CD4-positive, alpha-beta T cell treated with Interleukin-10 for 1 hour (primary cell): ENCODE measurements around the gene CCZ1B.
"Not testable (repeated sequence)": the region's sequence is repeated elsewhere in the genome, so short reads cannot be mapped to it uniquely, and the experiment has no call there.

Experiments used
- DNase-seq: peaks from one replicate; pipeline ENCODE4 v3.0.0-alpha.2; 2020

Gene CCZ1B

DNA sequence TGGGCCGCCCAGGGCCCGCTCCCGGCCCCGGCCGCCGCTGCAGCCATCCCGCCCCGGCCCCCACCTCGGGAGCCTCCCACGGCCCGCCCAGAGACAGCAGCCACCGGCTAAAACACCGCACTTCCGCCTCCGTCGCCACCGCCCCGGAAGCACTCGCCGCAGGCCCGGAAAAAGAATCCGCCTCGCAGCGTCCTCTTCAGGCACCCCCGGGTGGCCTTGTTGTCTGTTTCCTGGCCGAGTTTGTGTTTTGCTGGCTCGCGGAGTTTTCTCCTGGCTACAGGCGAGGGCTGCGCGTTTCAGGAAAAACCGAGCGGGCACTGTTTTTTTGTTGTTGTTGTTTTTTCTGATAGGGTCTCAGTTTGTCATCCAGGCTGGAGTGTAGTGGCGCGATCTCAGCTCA lies at the start of gene CCZ1B:
Gene CCZ1B (minus strand): TSS at position 125 of the 400 bp plus-strand sequence. CDS start 78 bp downstream, at position 47.
- DNase-seq: peak; percentile 87

DNA sequence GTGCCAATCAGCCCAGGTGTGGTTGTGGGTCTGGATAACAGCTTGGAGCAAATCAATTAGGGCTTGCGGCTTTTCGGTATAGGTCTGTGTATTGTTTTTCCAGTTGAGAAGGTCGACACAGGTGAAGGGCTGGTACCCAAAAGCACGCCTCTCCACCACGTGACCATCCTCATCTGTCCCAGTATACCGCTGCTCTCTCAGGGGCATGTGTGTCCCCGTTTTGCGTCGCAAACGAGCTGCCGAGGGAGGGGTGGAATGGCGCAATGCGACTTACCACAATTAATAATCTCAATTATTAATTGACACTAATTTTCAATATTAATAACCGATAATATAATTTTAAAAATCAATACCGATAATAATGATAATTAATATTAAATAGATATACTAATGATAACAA lies 48.9 kb upstream of the CCZ1B start:
- DNase-seq: not testable (repeated sequence)

GRCh38 chr7:6872246-6872945 lies 46.3 kb upstream of the CCZ1B start:
- DNase-seq: not testable (repeated sequence)

- not testable (repeated sequence) for DNase-seq
Observed at GRCh38 chr7:6871421-6872144, 45.5 kb upstream of the CCZ1B start.

DNA sequence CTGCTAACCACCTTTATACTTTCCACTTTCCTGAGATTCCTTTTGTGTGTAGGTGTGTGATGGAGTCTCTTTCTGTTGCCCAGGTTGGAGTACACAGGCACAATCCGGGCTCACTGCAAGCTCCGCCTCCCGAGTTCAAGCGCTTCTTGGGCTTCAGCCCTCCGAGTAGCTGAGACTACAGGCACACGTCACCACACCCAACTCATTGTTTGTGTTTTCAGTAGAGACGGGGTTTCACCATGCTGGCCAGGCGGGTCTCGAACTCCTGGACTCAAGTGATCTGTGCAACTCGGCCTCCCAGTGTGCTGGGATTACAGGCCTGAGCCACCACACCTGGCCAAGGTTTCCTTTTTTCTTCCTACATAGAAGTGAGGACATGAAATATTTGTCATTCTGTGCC lies 38.7 kb upstream of the CCZ1B start:
- not testable (repeated sequence) for DNase-seq

DNA sequence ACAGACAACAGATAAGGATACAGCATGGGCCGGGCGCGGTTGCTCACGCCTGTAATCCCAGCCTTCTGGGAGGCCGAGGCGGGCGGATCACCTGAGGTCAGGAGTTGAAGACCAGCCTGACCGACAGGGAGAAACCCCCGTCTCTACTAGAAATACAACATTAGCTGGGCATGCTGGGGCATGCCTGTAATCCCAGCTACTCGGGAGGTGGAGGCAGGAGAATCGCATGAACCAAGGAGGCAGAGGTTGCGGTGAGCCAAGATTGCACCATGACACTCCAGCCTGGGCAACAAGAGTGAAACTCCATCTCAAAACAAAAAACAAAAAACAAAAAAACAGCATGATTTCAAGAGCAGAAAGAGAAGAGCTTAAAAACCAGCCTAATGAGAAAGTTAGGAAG lies 38.1 kb upstream of the CCZ1B start:
- not testable (repeated sequence) for DNase-seq

- DNase-seq: not testable (repeated sequence)
Observed at GRCh38 chr7:6862876-6863275, 36.8 kb upstream of the CCZ1B start.

GRCh38 chr7:6857721-6858314 lies 31.7 kb upstream of the CCZ1B start:
- peak; percentile 82 for DNase-seq

DNA sequence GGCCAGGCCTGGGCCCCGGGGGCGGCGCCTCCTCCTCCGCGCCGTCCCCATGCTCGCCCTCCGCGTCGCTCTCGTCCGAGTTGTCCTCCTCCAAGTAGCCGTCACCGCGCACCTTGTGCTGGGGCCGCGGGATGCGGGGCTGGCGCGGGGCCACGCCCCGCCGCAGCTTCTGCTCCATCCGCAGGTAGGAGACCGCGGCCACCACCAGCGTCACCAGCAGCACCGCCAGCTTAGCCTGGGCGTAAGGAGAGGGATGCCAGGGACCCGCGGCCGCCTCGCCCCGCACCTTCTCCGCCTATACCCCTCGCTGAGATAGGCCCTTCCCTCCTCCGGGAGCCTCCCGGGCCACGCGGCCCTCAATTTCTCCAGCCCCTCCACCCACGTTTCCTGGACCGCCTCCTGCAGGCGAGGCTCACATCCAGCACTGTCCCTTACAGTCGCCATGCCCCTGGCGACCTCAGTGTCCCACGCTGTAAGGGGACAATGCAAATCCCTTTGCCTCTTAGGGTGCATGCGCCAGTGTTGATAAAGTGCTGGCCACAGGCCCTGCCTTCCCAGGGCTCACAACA lies 29.6 kb upstream of the CCZ1B start:
- DNase-seq: not testable (repeated sequence)

DNA sequence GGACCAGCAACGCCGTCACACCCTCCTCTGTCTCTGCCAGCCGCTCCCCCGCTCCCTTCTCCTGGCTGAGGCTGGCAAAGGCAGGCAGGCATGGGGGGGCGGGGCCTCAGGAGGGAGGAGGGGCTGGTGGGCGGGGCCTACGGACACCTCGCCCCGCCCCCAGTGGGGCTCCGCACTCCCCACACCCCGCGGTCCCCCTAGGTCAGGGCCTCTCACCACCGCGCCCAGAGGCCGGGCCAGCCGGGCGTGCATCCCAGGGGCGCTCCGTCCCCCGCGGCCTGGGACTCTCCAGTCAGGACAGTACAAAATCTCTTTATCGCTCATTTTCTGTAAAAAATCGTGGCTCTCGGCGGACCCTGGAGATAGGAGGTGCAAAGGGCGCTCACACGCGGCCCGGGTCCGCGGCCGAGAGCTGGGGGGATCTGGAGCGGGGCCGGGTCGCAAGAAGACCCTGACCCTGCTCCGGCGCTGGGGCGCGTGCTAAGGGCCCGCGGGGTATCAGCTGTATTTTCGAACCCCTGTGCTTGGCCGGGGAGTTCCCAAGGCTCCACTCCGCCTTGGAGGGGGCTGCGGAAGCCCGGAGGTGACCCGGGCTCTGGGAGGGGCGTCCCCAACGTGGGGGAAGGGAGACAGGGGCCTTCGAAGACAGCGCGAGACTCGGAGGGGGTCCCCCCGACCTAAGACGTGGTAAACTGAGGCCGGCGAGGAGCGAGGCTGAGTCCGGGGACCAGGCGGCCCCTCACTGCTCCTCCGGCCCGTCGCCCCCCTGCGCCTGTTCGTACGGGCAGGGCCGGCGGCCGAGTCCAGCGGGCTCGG lies 28.9 kb upstream of the CCZ1B start:
- DNase-seq: peak; percentile 15

GRCh38 chr7:6853681-6854080 lies 27.6 kb upstream of the CCZ1B start:
- DNase-seq: not testable (repeated sequence)

GRCh38 chr7:6849127-6849526 lies 23.1 kb upstream of the CCZ1B start:
- DNase-seq: not testable (repeated sequence)

DNA sequence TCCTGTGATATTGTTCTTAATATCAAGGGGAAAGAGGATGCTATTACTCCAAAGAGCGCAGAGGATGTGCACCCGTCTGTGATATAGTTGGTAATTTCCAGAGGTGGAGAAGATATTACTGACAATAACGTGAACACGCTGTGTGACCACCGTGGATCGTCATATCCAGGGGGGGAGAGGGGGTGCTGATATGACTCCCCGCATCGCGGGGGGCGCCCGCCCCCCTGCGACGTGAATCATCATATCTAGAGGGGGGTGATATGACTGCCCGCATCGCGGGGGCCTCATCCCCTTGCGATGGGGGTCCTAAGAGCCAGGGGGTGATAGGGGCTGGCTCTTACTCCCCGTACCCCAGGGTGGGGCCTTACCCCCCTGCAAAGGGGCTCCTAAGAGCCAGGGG lies 21.7 kb upstream of the CCZ1B start:
- DNase-seq: not testable (repeated sequence)

GRCh38 chr7:6845971-6846449 lies 19.9 kb upstream of the CCZ1B start:
- DNase-seq: not testable (repeated sequence)

GRCh38 chr7:6843654-6844053 lies 17.6 kb upstream of the CCZ1B start:
- DNase-seq: not testable (repeated sequence)

GRCh38 chr7:6843092-6843491 lies 17.0 kb upstream of the CCZ1B start:
- not testable (repeated sequence) for DNase-seq

- DNase-seq: not testable (repeated sequence)
Observed at GRCh38 chr7:6842278-6842921, 16.3 kb upstream of the CCZ1B start.

DNA sequence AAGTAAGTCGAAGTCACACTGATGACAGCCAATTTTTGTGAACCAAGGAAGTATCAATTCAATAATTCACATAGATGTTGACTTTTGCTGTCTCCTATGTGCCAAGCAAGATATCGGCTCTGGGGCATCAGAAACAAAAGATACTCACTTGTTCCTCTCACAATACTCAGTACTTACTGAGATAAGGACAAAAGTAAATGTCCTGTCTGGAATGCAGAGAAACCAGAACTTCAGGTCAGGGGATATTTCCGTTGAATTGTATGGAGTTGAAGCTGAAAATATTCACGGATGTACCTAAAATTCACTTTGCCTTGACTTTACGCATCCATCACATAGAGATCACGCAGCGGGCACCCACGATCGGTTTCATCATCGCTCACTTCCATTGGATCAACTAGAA lies 11.0 kb upstream of the CCZ1B start:
- DNase-seq: not testable (repeated sequence)

- not testable (repeated sequence) for DNase-seq
Observed at GRCh38 chr7:6835521-6835920, 9.4 kb upstream of the CCZ1B start.

GRCh38 chr7:6833636-6834035 lies 7.6 kb upstream of the CCZ1B start:
- no peak for DNase-seq

- no peak for DNase-seq
Observed at GRCh38 chr7:6831018-6831725, 5.1 kb upstream of the CCZ1B start.
